ENCODE data around the gene GRN.

DNA sequence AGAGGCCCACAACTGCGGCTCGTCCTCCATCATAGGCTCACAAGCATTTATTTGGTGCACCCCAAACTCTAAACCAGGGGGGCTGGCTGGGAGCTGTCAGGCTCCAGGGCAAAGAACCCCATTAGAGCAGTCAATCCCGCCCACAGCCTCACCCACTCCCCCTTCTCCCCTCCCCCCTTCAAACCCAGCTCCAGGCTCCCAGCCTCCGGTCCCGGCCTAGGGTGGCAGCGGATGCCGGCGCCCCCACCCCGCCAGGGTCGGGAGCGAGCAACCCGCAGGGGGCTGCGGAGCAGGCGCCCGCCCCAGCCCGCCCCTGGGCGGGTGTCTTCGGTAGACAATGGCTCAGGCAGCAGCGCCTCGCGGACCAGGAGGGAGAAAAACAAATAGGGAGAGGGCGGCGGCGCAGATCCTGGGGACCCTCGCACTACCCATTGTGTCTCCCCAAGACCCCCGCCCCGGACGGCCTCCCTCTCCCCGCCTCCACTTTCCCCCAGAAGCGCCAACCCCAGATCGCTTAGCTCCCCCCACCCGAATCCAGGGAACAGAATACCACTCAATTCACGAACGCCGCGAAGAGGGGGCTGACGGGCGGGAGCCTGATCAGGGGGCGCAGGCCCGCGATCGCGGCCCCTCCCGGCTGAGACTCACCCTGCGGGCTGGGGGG lies 18.0 kb downstream of the GRN start:
- TF ChIP-seq POLR2AphosphoS2 (IDR thresholded peaks at IDR 0.05; ENCODE audit: low read depth, low read length), result no peak
- TF ChIP-seq FOXA1 (IDR thresholded peaks at IDR 0.05), result no peak
- TF ChIP-seq FOXA1 (CRISPR knock-in tag; IDR thresholded peaks at IDR 0.05), result no peak
- no peak for TF ChIP-seq POLR2A (IDR thresholded peaks at IDR 0.05; ENCODE audit: insufficient read depth in 1 of 2, low read depth in 2 of 2, low read length in 2 of 2)
- no peak for TF ChIP-seq NFE2 (CRISPR knock-in tag; IDR thresholded peaks at IDR 0.05)
- TF ChIP-seq ZNF850 (CRISPR knock-in tag; conservative IDR thresholded peaks at IDR 0.05), result no peak
- TF ChIP-seq HDAC6 (IDR thresholded peaks at IDR 0.05; ENCODE audit: low read depth, low read length), result no peak
- no peak for TF ChIP-seq MTA3 (CRISPR knock-in tag; IDR thresholded peaks at IDR 0.05)
- TF ChIP-seq, protein P1, sequence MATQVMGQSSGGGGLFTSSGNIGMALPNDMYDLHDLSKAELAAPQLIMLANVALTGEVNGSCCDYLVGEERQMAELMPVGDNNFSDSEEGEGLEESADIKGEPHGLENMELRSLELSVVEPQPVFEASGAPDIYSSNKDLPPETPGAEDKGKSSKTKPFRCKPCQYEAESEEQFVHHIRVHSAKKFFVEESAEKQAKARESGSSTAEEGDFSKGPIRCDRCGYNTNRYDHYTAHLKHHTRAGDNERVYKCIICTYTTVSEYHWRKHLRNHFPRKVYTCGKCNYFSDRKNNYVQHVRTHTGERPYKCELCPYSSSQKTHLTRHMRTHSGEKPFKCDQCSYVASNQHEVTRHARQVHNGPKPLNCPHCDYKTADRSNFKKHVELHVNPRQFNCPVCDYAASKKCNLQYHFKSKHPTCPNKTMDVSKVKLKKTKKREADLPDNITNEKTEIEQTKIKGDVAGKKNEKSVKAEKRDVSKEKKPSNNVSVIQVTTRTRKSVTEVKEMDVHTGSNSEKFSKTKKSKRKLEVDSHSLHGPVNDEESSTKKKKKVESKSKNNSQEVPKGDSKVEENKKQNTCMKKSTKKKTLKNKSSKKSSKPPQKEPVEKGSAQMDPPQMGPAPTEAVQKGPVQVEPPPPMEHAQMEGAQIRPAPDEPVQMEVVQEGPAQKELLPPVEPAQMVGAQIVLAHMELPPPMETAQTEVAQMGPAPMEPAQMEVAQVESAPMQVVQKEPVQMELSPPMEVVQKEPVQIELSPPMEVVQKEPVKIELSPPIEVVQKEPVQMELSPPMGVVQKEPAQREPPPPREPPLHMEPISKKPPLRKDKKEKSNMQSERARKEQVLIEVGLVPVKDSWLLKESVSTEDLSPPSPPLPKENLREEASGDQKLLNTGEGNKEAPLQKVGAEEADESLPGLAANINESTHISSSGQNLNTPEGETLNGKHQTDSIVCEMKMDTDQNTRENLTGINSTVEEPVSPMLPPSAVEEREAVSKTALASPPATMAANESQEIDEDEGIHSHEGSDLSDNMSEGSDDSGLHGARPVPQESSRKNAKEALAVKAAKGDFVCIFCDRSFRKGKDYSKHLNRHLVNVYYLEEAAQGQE (IDR thresholded peaks at IDR 0.05; ENCODE audit: borderline replicate concordance in 1 of 2, low read depth in 1 of 2, low read length in 2 of 2), result no peak
- TF ChIP-seq ZNF274 (CRISPR knock-in tag; IDR thresholded peaks at IDR 0.05), result no peak
- TF ChIP-seq, protein P2, sequence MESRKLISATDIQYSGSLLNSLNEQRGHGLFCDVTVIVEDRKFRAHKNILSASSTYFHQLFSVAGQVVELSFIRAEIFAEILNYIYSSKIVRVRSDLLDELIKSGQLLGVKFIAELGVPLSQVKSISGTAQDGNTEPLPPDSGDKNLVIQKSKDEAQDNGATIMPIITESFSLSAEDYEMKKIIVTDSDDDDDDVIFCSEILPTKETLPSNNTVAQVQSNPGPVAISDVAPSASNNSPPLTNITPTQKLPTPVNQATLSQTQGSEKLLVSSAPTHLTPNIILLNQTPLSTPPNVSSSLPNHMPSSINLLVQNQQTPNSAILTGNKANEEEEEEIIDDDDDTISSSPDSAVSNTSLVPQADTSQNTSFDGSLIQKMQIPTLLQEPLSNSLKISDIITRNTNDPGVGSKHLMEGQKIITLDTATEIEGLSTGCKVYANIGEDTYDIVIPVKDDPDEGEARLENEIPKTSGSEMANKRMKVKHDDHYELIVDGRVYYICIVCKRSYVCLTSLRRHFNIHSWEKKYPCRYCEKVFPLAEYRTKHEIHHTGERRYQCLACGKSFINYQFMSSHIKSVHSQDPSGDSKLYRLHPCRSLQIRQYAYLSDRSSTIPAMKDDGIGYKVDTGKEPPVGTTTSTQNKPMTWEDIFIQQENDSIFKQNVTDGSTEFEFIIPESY (CRISPR knock-in tag; IDR thresholded peaks at IDR 0.05), result no peak
